Measurements from ENCODE around the gene SH2D6. TPM values are rescaled to one million over a fixed set of nuclear protein-coding genes. Genes with fewer than 3 reads are reported as not detected.

The SH2D6 gene
- total RNA-seq, 2 experiments from 2014 or later: 0.40 to 0.88 TPM

DNA sequence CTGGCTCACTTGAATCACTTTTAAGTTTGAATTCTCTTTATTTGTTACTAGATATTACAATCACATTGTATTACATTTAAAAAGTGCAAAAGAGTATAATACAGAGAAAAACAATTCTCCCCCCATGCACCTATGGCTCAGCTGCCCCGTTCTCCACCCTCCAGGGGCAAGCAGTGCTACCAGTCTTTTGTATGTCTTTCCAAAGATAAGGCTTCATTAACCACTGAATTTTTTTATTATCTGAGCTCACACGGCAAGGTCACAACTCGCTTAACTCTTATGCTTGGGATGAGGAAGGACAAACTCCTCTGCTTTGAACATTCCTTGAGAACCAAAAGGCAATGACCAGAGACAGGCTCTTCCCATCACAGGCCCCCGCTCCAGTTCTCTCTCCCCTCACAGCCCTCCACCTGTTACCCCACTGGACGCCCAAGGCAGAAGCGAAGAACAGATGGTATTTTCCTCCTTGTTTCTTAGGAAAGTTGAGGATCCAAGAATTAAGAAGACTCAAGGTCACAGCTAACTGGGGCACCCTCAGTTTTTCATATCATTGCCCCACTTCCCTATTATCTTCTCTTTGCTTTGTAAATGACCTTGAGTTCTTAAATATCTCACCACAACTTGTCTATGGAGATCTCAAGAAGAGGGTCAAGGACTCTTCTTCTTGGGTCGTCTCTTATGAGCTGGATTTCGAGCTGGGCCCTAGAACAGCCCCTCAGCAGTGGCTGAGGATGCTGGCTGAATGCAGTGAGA lies 30.1 kb downstream of the SH2D6 start:
- CTCF ChIA-PET: no interaction called here

DNA sequence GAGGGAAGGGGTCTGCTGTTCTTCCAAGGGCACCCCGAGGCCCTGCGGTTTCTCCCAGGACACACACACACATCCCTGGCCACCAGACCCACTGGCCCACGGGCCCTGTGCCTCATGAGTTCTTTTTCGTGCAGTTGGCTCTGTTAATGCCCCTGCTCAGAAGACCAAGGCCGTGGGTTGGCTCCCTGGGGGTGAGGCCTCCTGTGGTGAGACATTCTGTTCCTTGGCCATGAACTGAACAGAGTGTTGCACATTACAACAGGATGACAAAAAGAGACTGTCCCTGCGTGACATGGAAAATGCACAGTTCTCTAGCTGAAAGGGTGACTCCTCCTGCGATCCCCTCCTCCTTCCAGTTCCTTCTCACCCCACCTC lies 30.7 kb downstream of the SH2D6 start:
- Mint-ChIP-seq H3K27me3 (ENCODE audit: low read depth) (no peaks in the 10 kb centered on the region), H3K27ac (no peak overlapping the region), H3K4me1 (ENCODE audit: low read depth) (no peaks in the 10 kb centered on the region), H3K9me3 (no peaks in the 10 kb centered on the region), H3K4me3 (no peak overlapping the region), H3K36me3 (ENCODE audit: low read depth) (no peaks in the 10 kb centered on the region)
- intact Hi-C loops (cut with micrococcal nuclease): no loop called here
- CTCF ChIA-PET: no interaction called here
- no peak for DNase-seq

More for the DNA sequence above, 30.1 kb downstream of the SH2D6 start:
- Mint-ChIP-seq H3K27ac (no peak overlapping the region), H3K4me1 (ENCODE audit: low read depth) (no peaks in the 10 kb centered on the region), H3K36me3 (ENCODE audit: low read depth) (no peaks in the 10 kb centered on the region), H3K9me3 (no peaks in the 10 kb centered on the region), H3K4me3 (no peak overlapping the region), H3K27me3 (ENCODE audit: low read depth) (no peaks in the 10 kb centered on the region)
- intact Hi-C loops (cut with micrococcal nuclease): no loop called here
- no peak for DNase-seq

DNA sequence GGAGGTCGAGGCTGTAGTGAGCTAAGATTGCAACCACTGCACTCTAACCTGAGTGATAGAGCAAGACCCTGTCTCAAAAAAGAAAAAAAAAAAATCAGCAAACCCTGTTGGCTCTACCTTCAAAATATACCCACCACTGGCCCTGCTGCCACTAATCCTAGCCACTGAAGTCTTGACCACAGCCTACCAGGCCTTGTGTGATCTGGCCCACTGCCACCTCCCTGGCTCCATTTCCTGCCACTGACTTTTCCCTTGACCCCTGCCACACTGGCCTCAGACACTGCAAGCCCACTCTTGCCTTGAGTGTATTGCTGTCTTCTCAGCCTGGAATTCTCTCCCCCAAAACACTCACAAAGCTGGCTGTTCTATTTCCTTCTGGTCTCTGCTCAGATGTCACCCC lies 33.7 kb downstream of the SH2D6 start:
- CTCF ChIA-PET: no interaction called here
- H3K9me3 Mint-ChIP-seq: no peaks in the 10 kb centered on the region
- no peaks in the 10 kb centered on the region for H3K4me1 Mint-ChIP-seq (ENCODE audit: low read depth)
- H3K4me3 Mint-ChIP-seq: no peak overlapping the region
- H3K27ac Mint-ChIP-seq: no peak overlapping the region
- intact Hi-C loops (cut with micrococcal nuclease): no loop called here
- no peaks in the 10 kb centered on the region for H3K36me3 Mint-ChIP-seq (ENCODE audit: low read depth)
- no peak for DNase-seq
- H3K27me3 Mint-ChIP-seq (ENCODE audit: low read depth): no peaks in the 10 kb centered on the region

DNA sequence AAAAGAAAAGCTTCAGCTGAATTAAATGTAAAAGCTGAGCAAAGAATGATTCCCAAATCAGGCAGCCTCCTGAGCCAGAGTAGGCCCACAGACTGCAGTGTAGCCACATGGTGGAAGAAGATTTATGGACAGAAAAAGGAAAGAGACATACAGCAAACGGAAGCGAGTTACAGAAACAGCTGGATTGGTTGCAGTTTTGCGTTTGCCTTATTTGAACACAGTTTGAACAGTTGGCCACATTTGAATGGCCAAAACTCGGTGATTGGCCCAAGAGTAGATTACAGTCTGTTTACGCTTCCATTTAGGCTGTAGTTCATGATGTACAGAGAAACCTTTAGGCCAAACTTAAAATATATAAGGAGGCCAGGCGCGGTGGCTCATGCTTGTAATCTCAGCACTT lies 35.1 kb downstream of the SH2D6 start:
- H3K27me3 Mint-ChIP-seq (ENCODE audit: low read depth): no peaks in the 10 kb centered on the region
- intact Hi-C loops (cut with micrococcal nuclease): no loop called here
- no peaks in the 10 kb centered on the region for H3K9me3 Mint-ChIP-seq
- CTCF ChIA-PET: no interaction called here
- H3K36me3 Mint-ChIP-seq (ENCODE audit: low read depth): no peaks in the 10 kb centered on the region
- H3K4me1 Mint-ChIP-seq (ENCODE audit: low read depth): no peaks in the 10 kb centered on the region
- H3K4me3 Mint-ChIP-seq: no peak overlapping the region
- H3K27ac Mint-ChIP-seq: no peak overlapping the region
- no peak for DNase-seq

DNA sequence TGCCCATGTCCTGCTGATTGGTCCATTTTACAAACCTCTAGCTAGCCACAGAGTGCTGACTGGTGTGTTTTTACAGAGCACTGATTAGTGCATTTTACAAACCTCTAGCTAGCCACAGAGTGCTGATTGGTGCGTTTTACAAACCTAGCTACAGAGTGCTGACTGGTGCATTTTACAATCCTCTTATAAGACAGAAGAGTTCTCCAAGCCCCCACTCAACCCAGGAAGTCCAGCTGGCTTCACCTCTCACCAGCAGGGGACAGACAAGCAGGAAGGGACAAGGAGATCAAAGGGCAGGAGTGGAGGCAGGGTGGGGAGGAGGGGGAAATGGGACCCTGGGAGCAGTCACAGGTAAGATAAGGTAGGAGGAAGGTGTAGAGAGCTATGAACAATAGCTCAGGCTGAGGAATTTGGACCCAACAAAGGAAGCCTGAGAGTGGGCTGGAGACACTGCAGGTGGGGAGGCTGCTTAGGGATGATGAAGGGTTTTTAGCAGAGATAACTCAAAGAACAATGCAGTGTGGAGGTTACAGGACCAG lies 37.1 kb downstream of the SH2D6 start:
- H3K36me3 Mint-ChIP-seq (ENCODE audit: low read depth): no peaks in the 10 kb centered on the region
- no peak for DNase-seq
- no peaks in the 10 kb centered on the region for H3K27me3 Mint-ChIP-seq (ENCODE audit: low read depth)
- no peaks in the 10 kb centered on the region for H3K9me3 Mint-ChIP-seq
- no peak overlapping the region for H3K4me3 Mint-ChIP-seq
- no peaks in the 10 kb centered on the region for H3K4me1 Mint-ChIP-seq (ENCODE audit: low read depth)
- CTCF ChIA-PET: interaction anchor here (0.6 to 0.8 kb wide), 2 partner anchors 36 to 309 kb away, joined by 3 read pairs; no protein-coding TSS in a partner anchor
- intact Hi-C loops (cut with micrococcal nuclease): no loop called here
- no peak overlapping the region for H3K27ac Mint-ChIP-seq

DNA sequence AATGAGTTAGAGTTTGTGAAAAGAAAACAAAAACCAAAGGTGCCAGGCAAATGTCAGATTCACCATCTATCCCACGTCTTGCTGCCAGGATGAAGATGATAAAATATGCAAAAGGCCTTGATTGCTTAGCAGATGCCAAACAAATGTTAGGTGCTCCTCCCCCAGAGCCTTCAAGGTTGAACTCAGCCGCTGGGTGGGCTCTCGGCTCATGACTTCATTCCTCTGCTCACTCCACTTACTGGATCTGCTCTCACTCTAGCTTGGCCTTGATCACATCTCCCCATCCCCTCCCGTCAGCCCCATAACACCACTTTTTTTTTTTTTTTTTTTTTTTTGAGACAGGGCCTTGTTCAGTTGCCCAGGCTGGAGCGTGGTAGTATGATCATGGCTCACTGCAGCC lies 38.5 kb downstream of the SH2D6 start:
- DNase-seq: no peak
- Mint-ChIP-seq H3K4me3 (no peak overlapping the region), H3K4me1 (ENCODE audit: low read depth) (no peaks in the 10 kb centered on the region), H3K27ac (no peak overlapping the region), H3K36me3 (ENCODE audit: low read depth) (no peaks in the 10 kb centered on the region), H3K27me3 (ENCODE audit: low read depth) (no peaks in the 10 kb centered on the region), H3K9me3 (no peaks in the 10 kb centered on the region)
- intact Hi-C loops (cut with micrococcal nuclease): no loop called here
- CTCF ChIA-PET: no interaction called here

DNA sequence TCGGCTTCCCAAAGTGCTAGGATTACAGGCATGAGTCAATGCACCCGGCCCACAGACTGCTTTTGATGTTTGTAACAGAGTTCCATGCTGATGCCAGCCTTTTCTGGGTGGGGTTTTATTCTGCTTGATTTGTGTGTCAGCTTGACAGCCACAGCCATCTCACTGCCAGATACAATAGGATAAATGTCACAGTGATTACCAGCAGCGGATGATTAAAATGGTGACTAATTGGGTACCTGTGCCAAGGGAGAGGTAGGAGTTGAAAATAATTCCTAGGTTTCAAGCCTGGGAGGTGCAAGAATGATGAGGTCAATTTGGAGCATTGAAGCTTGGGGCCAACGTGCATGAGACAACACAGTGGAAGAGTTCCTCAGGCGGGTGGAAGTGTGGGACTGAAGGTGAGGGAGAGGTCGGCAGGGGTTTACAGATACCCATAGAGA lies 39.4 kb downstream of the SH2D6 start:
- no peak overlapping the region for H3K27ac Mint-ChIP-seq
- intact Hi-C loops (cut with micrococcal nuclease): no loop called here
- DNase-seq: no peak
- no peaks in the 10 kb centered on the region for H3K9me3 Mint-ChIP-seq
- H3K36me3 Mint-ChIP-seq (ENCODE audit: low read depth): no peaks in the 10 kb centered on the region
- CTCF ChIA-PET: no interaction called here
- no peaks in the 10 kb centered on the region for H3K4me1 Mint-ChIP-seq (ENCODE audit: low read depth)
- H3K27me3 Mint-ChIP-seq (ENCODE audit: low read depth): no peaks in the 10 kb centered on the region
- H3K4me3 Mint-ChIP-seq: no peak overlapping the region

DNA sequence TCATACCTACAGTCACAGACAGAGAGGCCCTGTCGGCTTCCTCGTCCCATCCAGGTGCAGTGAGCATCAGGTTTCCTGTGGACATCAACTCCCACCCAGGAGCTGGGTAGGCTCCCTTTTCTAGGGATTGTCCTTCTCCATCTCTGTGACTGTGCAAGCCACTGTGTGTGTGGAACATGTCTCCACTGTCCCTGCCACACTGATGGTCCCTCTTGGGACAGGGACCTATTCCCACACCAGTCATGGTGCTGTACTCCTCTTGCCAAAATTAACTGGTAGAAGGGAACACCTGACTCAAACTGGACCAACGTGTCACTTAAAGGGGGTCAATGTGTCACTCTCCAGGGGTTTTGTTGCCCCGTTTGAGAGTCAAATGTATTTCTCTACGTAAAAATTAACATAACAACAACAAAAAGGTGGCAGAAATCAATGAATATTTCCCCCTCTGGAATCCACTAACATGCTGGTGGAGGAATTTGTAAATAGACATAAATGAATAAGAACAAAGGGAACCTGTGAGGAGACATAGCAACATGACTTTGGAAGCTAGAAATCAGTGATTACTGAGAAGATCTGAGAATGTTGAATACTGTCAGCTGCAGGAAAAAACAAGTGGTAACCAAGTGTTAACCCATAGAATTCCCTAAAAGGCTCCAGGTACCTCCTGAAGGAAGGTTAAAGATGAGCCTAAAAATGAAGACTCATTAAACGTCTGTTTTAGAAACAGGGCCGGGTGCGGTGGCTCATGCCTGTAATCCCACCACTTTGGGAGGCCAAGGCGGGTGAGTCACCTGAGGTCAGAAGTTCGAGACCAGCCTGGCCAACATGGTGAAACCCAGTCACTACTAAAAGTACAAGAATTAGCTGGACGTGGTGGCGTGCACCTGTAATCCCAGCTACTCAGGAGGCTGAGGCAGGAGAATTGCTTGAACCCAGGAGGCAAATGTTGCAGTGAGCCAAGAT lies 40.4 kb downstream of the SH2D6 start:
- DNase-seq: no peak
- H3K4me3 Mint-ChIP-seq: no peak overlapping the region
- no peaks in the 10 kb centered on the region for H3K4me1 Mint-ChIP-seq (ENCODE audit: low read depth)
- H3K36me3 Mint-ChIP-seq (ENCODE audit: low read depth): no peaks in the 10 kb centered on the region
- H3K9me3 Mint-ChIP-seq: no peaks in the 10 kb centered on the region
- H3K27ac Mint-ChIP-seq: no peak overlapping the region
- no peaks in the 10 kb centered on the region for H3K27me3 Mint-ChIP-seq (ENCODE audit: low read depth)
- intact Hi-C loops (cut with micrococcal nuclease): no loop called here
- CTCF ChIA-PET: interaction anchor here (0.8 kb wide), 1 partner anchor 39 kb away, joined by 3 read pairs; no protein-coding TSS in a partner anchor

DNA sequence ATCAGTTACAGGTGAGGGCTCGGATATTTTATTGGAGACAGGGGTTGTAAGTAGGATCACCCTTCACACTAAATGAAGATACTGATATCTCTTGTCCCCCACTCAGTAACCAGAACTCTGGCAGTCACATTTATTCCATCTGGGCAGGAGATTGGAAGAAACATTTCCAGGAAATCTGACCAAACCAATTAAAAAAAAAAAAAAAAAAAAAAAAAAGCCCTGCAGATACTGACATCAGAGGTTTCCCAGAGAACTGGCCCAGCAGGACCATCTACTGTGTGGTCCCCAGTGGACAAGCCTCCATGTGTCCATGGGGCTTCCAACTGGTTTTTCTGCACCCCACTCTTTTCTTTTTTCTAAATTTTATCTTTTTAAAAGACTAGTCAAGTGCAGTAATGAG lies 41.3 kb downstream of the SH2D6 start:
- CTCF ChIA-PET: no interaction called here
- no peak for DNase-seq
- Mint-ChIP-seq H3K36me3 (ENCODE audit: low read depth) (no peaks in the 10 kb centered on the region), H3K4me3 (no peak overlapping the region), H3K4me1 (ENCODE audit: low read depth) (no peaks in the 10 kb centered on the region), H3K9me3 (no peaks in the 10 kb centered on the region), H3K27ac (no peak overlapping the region), H3K27me3 (ENCODE audit: low read depth) (no peaks in the 10 kb centered on the region)
- intact Hi-C loops (cut with micrococcal nuclease): no loop called here

DNA sequence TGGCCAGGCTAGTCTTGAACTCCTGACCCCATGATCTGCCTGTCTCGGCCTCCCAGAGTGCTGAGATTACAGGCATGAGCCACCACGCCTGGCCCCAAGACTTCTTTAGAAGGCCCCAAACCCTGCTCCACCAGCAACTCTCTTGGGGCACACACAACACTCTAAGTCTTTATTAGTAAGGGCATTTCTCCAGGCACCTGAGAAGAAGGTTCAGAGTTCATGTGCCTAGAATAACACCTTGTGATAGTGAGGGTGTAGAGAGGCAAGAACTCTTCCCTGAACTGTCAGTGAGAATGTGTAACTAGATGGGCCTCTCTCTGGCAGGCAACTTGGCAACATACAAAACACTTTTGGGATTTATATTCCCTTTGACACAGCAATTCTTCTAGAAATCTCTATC lies 43.8 kb downstream of the SH2D6 start:
- Mint-ChIP-seq H3K36me3 (ENCODE audit: low read depth) (no peaks in the 10 kb centered on the region), H3K9me3 (no peaks in the 10 kb centered on the region), H3K4me1 (ENCODE audit: low read depth) (no peaks in the 10 kb centered on the region), H3K27ac (no peak overlapping the region), H3K27me3 (ENCODE audit: low read depth) (no peaks in the 10 kb centered on the region), H3K4me3 (no peak overlapping the region)
- intact Hi-C loops (cut with micrococcal nuclease): no loop called here
- CTCF ChIA-PET: no interaction called here
- DNase-seq: no peak

DNA sequence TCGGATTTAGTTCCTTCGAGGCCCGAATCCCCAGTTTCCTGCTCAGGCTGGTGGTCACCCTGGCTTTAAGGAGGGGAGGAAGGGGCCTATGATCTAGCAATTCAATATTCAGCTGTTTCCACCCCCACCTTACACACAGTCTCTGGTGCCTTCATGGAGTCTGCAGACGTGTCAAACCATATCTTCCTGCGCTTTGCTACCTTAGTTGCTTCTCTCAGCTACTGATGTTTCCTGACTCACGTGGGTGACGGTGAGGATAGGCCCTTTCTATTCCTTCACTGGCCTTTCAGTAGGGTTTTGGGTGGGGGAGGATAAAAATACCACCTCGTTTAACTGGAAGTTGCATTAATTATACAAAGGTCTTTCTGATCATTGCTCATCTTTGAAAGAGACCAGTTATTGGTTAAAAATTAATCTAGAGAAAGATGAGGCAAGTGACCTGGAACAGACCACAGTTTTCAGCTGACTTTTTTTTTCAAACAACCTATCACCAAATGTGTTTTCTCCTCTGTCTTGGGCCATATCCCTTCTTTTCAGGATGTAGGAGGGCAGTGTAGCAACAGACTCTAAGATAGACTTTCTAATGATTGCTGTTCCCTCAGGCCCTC lies 49.7 kb downstream of the SH2D6 start:
- Mint-ChIP-seq H3K9me3 (no peaks in the 10 kb centered on the region), H3K36me3 (ENCODE audit: low read depth) (no peaks in the 10 kb centered on the region), H3K4me3 (no peak overlapping the region), H3K4me1 (ENCODE audit: low read depth) (no peaks in the 10 kb centered on the region), H3K27ac (no peak overlapping the region), H3K27me3 (ENCODE audit: low read depth) (no peaks in the 10 kb centered on the region)
- intact Hi-C loops (cut with micrococcal nuclease): no loop called here
- CTCF ChIA-PET: no interaction called here
- no peak for DNase-seq

DNA sequence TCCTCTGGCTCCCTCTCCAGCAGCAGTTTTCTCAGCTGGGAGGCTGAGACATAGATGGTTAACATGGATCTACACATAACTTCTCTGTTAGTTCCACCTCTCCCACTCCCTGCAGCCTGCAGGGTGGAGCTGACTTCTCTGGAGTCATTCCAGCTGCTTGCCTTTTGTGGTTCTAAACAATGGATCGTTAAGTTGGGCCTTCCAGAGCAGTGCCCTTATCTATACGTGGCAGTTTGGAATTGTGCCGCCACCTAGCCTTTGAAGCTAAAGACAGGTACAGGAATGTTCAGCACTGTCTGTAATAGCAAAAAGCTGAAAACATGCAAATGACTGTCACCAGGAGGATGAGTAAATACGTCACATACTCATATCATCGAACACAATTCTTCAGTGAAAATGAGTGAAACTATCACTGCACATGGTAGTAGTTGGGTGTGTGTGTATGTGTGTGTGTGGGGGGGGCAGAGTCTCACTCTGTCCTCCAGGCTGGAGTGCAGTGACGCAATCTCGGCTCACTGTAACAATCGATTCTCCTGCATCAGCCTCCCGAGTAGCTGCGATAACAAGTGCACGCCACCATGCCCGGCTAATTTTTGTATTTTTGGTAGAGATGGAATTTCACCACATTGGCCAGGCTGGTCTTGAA lies 50.3 kb downstream of the SH2D6 start:
- intact Hi-C loops (cut with micrococcal nuclease): no loop called here

More for the DNA sequence above, 50.3 kb downstream of the SH2D6 start:
- Mint-ChIP-seq H3K27ac (no peak overlapping the region), H3K4me3 (no peak overlapping the region), H3K27me3 (ENCODE audit: low read depth) (no peaks in the 10 kb centered on the region), H3K9me3 (no peaks in the 10 kb centered on the region), H3K36me3 (ENCODE audit: low read depth) (no peaks in the 10 kb centered on the region), H3K4me1 (ENCODE audit: low read depth) (no peaks in the 10 kb centered on the region)
- DNase-seq: no peak
- CTCF ChIA-PET: no interaction called here

Data from activated naive CD4-positive, alpha-beta T cell treated with anti-CD3 and anti-CD28 coated beads for 36 hours (primary cell).